Glutamatergic neuron (in vitro differentiated cells): ENCODE measurements around the gene PHF13. TPM values are rescaled to one million over a fixed set of nuclear protein-coding genes. Genes with fewer than 3 reads are reported as not detected.
A peak's percentile ranks its signal among the peaks of the same experiment; 100 is the strongest.

Experiments used
- DNase-seq: peaks from one replicate; pipeline ENCODE4 v3.0.0; 2022
- H3K27ac Mint-ChIP-seq: one replicate; pipeline ENCODE4 v1.8.0; 2020; ENCODE audit warnings: mild to moderate bottlenecking, mixed read lengths, inconsistent platforms; ENCODE audit not compliant: unreplicated experiment
- H3K27me3 Mint-ChIP-seq: one replicate; pipeline ENCODE4 v1.8.0; 2020; ENCODE audit warnings: mild to moderate bottlenecking, moderate library complexity, mixed read lengths, inconsistent platforms; ENCODE audit not compliant: unreplicated experiment
- H3K36me3 Mint-ChIP-seq: one replicate; pipeline ENCODE4 v1.8.0; 2020; ENCODE audit warnings: mild to moderate bottlenecking, mixed read lengths, inconsistent platforms; ENCODE audit not compliant: unreplicated experiment
- H3K4me1 Mint-ChIP-seq: one replicate; pipeline ENCODE4 v1.8.0; 2020; ENCODE audit warnings: mild to moderate bottlenecking, low read depth, mixed read lengths, inconsistent platforms; ENCODE audit not compliant: unreplicated experiment
- H3K4me3 Mint-ChIP-seq: one replicate; pipeline ENCODE4 v1.8.0; 2020; ENCODE audit warnings: mild to moderate bottlenecking, mixed read lengths, inconsistent platforms; ENCODE audit not compliant: unreplicated experiment
- H3K9me3 Mint-ChIP-seq: one replicate; pipeline ENCODE4 v1.8.0; 2020; ENCODE audit warnings: mild to moderate bottlenecking, moderate library complexity, mixed read lengths, inconsistent platforms; ENCODE audit not compliant: unreplicated experiment
- CTCF ChIP-seq: fragments of 200-600 bp; sonication (generic); IDR thresholded peaks from one replicate; pipeline ENCODE4 v1.5.0; 2021; ENCODE audit not compliant: partially characterized antibody, unreplicated experiment
- total RNA-seq: library from RNA; stranded (reverse); fragmentation: NEBNext Ultra II Directional; extraction: Animal tissue kit (Norgen Biotek cat#: 25700); gene quantifications from one replicate; pipeline ENCODE4 v1.2.1, GENCODE V29; 2021; ENCODE audit not compliant: unreplicated experiment

PHF13 gene
- total RNA-seq, 1 donor from 2014 or later = 13.2 TPM

- Mint-ChIP-seq H3K9me3 (peaks cover 13% of the 10 kb centered on the region), H3K27me3 (peaks cover 9% of the 10 kb centered on the region), H3K4me1 (peaks cover 22% of the 10 kb centered on the region), H3K27ac (peak within 1 kb of the TSS; percentile 75), H3K4me3 (peak within 1 kb of the TSS; percentile 94), H3K36me3 (no peaks in the 10 kb centered on the region)
- TF ChIP-seq CTCF = no peak
- peak; percentile 76 for DNase-seq
Observed at GRCh38 chr1:6602669-6603237, 10.8 kb upstream of the PHF13 start, which contains the start of gene KLHL21. Gene KLHL21, minus strand, starts transcription at chr1:6602869. Its CDS starts 52 bp downstream, at chr1:6602817.

- Mint-ChIP-seq H3K36me3 (no peaks in the 10 kb centered on the region), H3K27ac (peak overlapping the region; percentile 75), H3K4me3 (peak overlapping the region; percentile 76), H3K27me3 (peaks cover 9% of the 10 kb centered on the region), H3K4me1 (peaks cover 22% of the 10 kb centered on the region), H3K9me3 (peaks cover 13% of the 10 kb centered on the region)
- DNase-seq = peak; percentile 56
- TF ChIP-seq CTCF = no peak
Observed at GRCh38 chr1:6603238-6603914, 10.2 kb upstream of the PHF13 start.

- TF ChIP-seq CTCF = no peak
- Mint-ChIP-seq H3K4me1 (peaks cover 22% of the 10 kb centered on the region), H3K27ac (peak overlapping the region; percentile 75), H3K36me3 (no peaks in the 10 kb centered on the region), H3K27me3 (peaks cover 9% of the 10 kb centered on the region), H3K4me3 (peak overlapping the region; percentile 76), H3K9me3 (peaks cover 13% of the 10 kb centered on the region)
- no peak for DNase-seq
Observed at GRCh38 chr1:6603915-6604558, 9.5 kb upstream of the PHF13 start.

GRCh38 chr1:6612641-6613360, 730 bp upstream of the PHF13 start:
- Mint-ChIP-seq H3K27me3 (peaks cover 17% of the 10 kb centered on the region), H3K9me3 (peaks cover 7% of the 10 kb centered on the region), H3K36me3 (no peaks in the 10 kb centered on the region), H3K27ac (peak overlapping the region; percentile 71), H3K4me3 (peak overlapping the region; percentile 93), H3K4me1 (peaks cover 3% of the 10 kb centered on the region)
- DNase-seq = no peak
- TF ChIP-seq CTCF = no peak
